Erythroblast (primary cell): ENCODE data around the gene RDH11.

Experiments
- GATA1 ChIP-seq: IDR thresholded peaks from 2 replicates; pipeline ENCODE4 v1.6.1; 2011; ENCODE audit warnings: low read depth, mild to moderate bottlenecking, control low read depth, low read length, moderate library complexity
- POLR2A ChIP-seq: IDR thresholded peaks from 2 replicates; pipeline ENCODE4 v1.6.1; 2011; ENCODE audit warnings: mild to moderate bottlenecking, low read length

GRCh38 chr14:67734675-67735074 is 39.1 kb upstream of the RDH11 start:
- TF ChIP-seq POLR2A (no peak), GATA1 (no peak)
